ENCODE measurements around the gene ASB7. TPM values are rescaled to one million over a fixed set of nuclear protein-coding genes. Genes with fewer than 3 reads are reported as not detected.
"Not testable (repeated sequence)": the region's sequence is repeated elsewhere in the genome, so short reads cannot be mapped to it uniquely, and the experiment has no call there.

Gene ASB7, protein sequence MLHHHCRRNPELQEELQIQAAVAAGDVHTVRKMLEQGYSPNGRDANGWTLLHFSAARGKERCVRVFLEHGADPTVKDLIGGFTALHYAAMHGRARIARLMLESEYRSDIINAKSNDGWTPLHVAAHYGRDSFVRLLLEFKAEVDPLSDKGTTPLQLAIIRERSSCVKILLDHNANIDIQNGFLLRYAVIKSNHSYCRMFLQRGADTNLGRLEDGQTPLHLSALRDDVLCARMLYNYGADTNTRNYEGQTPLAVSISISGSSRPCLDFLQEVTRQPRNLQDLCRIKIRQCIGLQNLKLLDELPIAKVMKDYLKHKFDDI
- total RNA-seq (2014; rRNA removed; shearing (Covaris generic)): 19.1 and 19.9 TPM in 2 replicates

- peak; percentile 100 for DNase-seq (ENCODE audit: low spot score)
Measured at GRCh38 chr15:100602064-100602822, at the start of gene ASB7, which contains the start of gene LINS1. ASB7 (plus strand) TSS chr15:100602589; CDS start chr15:100612217, 9,628 bp downstream. LINS1 (minus strand) TSS chr15:100602184; CDS start chr15:100580842, 21,342 bp downstream.

- DNase-seq (ENCODE audit: low spot score): no peak
Measured at GRCh38 chr15:100553468-100553867, 48.9 kb upstream of the ASB7 start.

- no peak for DNase-seq (ENCODE audit: low spot score)
Measured at GRCh38 chr15:100558771-100559254, 43.6 kb upstream of the ASB7 start.

GRCh38 chr15:100559330-100559729, 43.1 kb upstream of the ASB7 start:
- no peak for DNase-seq (ENCODE audit: low spot score)

DNA sequence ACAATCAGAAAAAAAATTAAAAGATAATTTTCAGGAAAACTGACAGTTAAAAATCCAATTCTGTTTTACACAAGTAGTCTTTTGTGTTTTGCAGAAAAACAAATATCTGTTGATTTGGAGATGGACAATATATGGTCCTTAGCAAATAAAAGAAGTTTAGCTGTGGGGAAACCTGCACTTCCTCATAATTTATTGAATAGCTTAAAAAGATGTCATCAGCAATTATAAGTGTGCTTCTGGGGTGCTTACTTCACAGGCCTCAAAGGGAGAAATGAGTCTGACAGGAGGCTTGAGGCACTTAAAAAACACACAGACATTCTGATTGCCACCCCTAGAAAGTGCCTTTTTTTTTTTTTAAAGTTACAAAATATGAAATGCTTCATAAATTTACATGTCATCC, 42.1 kb upstream of the ASB7 start:
- no peak for DNase-seq (ENCODE audit: low spot score)

GRCh38 chr15:100565591-100565990, 36.8 kb upstream of the ASB7 start:
- DNase-seq (ENCODE audit: low spot score): no peak

- no peak for DNase-seq (ENCODE audit: low spot score)
Measured at GRCh38 chr15:100566850-100567628, 35.4 kb upstream of the ASB7 start.

DNA sequence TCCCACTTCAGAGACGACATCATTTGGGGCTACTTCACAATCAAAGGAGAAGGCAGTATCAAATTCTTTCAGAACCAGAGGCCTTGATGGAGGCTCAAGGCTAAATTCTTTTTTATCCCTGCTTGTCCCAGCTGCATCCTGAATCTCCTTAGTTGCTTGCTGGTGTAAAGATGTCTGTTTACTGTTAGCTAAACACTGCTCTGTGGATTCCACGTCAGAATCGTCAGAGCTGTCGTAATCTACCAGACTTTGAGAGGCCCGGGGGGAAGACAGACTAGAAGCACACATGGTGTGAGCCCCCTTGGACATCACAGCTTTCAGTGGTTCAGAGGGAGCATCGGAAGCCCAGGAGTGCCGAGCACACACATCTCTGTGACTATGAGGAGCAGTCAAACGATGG, 33.0 kb upstream of the ASB7 start:
- no peak for DNase-seq (ENCODE audit: low spot score)

DNA sequence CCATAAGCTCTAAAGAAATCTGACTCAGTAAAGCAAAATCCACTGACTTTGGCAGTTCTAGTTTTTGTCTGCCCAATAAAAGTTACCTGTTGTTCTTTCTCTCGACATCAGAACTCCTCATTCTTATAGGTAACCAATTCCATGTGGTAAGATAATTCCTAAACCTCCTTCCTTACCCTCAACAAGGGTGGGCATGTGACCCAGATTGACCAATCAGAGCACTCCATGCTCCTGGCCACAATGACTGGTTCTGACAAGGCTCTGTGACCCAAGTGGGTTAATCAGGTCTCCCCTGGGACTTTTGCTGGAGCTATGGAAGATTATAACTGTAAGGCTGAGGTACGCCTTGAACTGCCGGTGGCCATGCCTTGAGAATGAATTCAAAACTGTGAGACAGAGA, 32.1 kb upstream of the ASB7 start:
- no peak for DNase-seq (ENCODE audit: low spot score)

- DNase-seq (ENCODE audit: low spot score): no peak
Measured at GRCh38 chr15:100570735-100571313, 31.6 kb upstream of the ASB7 start.

- no peak for DNase-seq (ENCODE audit: low spot score)
Measured at GRCh38 chr15:100571592-100572167, 30.7 kb upstream of the ASB7 start.

GRCh38 chr15:100572362-100572983, 29.9 kb upstream of the ASB7 start:
- peak; percentile 41 for DNase-seq (ENCODE audit: low spot score)

DNA sequence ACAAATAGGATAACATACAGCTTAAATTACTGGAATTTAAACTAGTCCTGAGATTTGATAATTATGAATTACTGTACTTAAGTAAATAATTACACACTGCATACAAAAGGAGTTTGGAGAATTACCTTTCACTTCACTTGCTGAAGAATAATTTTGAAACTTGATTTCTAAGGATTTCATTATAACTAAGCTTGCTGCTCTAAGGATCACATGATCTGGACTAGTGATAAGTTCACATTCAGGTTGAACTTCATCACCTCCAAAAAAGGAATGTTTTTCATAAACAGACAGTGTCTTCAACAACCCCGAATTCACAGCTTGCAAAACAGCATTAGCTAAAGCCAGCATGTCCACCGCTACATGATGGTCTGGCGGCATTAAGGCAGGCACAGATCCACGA, 28.9 kb upstream of the ASB7 start:
- DNase-seq (ENCODE audit: low spot score): no peak

- DNase-seq (ENCODE audit: low spot score): no peak
Measured at GRCh38 chr15:100580414-100580813, 22.0 kb upstream of the ASB7 start.

DNA sequence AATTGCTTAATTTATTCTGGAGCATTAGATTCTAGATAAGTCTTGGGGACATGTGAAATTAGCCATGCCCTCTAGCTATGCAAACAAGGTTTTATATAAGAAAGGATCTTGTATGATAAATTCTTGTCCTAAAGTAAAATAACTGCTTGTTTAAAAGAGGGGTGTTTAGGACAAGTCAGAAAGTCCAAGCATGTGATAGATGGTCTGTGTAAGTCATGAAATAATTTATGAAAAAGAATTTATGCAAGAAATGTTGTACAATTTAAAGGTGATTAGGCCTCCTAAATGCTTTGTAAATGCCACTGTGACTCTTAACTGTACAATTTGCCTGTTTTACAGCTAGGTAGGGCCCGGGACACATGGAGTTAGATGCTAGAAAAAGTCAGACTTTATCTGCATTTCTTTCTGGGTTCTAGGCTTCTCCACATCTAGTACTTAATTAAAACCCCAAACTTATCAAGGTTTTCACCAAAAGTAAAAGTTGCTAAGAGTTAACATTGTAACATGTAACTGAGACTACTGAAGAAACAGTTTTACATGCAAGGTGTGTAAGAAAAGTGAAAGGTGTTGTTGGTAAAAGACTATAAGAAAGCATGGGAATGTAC, 13.6 kb upstream of the ASB7 start:
- DNase-seq (ENCODE audit: low spot score): no peak

- DNase-seq (ENCODE audit: low spot score): not testable (repeated sequence)
Measured at GRCh38 chr15:100591163-100591562, 11.2 kb upstream of the ASB7 start.

- no peak for DNase-seq (ENCODE audit: low spot score)
Measured at GRCh38 chr15:100591835-100592234, 10.6 kb upstream of the ASB7 start.

DNA sequence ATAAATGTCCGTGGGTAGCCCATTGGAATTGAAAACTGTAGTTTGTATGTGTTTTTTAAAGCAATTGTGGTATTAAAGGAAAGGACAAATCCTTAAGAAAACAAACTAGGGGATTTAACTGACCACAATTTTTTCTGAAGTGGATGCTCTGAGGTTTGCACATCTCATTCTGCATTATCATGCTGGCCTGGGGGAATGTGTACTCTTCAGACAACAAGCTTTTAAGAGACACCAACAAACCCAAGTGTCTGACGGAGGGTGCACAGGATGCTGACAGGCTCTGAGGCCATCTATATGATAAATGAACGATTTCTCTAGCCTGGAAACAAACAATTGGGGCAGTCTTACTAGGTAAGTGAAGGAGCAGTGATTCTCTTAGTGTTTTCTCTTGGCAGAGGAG, 9.5 kb upstream of the ASB7 start:
- DNase-seq (ENCODE audit: low spot score): no peak

DNA sequence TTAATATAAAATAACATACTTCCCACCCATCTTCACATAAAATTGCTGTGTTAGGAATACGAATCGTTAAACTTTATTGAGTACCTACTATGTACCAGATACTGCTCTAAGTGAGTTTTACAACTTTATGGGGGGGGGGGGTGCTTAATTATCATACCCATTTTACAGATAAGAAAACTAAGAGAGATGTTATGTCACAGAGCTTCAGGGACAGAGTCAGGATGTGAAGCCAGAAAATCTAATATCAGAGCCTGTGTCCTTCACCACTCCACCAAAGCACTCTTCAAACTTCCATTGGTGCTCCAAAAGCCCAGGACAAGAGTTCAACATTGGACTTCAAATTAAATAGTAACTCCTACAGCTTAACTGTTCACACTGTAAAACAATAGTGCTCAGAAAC, 9.0 kb upstream of the ASB7 start:
- no peak for DNase-seq (ENCODE audit: low spot score)

GRCh38 chr15:100595964-100596363, 6.4 kb upstream of the ASB7 start:
- DNase-seq (ENCODE audit: low spot score): no peak
